Spinal cord (tissue), 10 donors: ENCODE data around the gene ANKRD28. TPM values are rescaled to one million over a fixed set of nuclear protein-coding genes. Genes with fewer than 3 reads are reported as not detected.
"Not testable (repeated sequence)": the region's sequence is repeated elsewhere in the genome, so short reads cannot be mapped to it uniquely, and the experiment has no call there.

Source experiments
- DNase-seq, 6 donors: peaks; one replicate each; pipeline versions ENCODE4 v3.0.0 to v3.0.0-alpha.2; 2013 to 2015; ENCODE audit warnings: low spot score in 6 of 6, low read depth in 4 of 6
- H3K27ac ChIP-seq: one replicate; pipeline ENCODE4 v1.5.1; 2013; ENCODE audit warnings: low read depth, low read length, control low read depth
- H3K27me3 ChIP-seq: one replicate; pipeline ENCODE4 v1.6.1; 2013; ENCODE audit warnings: low read length; ENCODE audit not compliant: control insufficient read depth, insufficient read depth
- H3K36me3 ChIP-seq: one replicate; pipeline ENCODE4 v1.6.1; 2013; ENCODE audit warnings: low read length; ENCODE audit not compliant: control insufficient read depth, insufficient read depth
- H3K4me1 ChIP-seq: one replicate; pipeline ENCODE4 v1.6.1; 2013; ENCODE audit warnings: low read length; ENCODE audit not compliant: control insufficient read depth, insufficient read depth
- H3K4me3 ChIP-seq: one replicate; pipeline ENCODE4 v1.5.1; 2013; ENCODE audit warnings: low read depth, low read length, control low read depth
- H3K9me3 ChIP-seq: one replicate; pipeline ENCODE4 v1.6.1; 2013; ENCODE audit warnings: low read length; ENCODE audit not compliant: control insufficient read depth, insufficient read depth
- whole genome bisulfite sequencing: methylation state at CpG from one replicate; pipeline ENCODE4 v1.1.5; 2013; ENCODE audit warnings: missing lambda C conversion rate; ENCODE audit not compliant: insufficient coverage; 5-methylcytosine and 5-hydroxymethylcytosine counted together
- polyA plus RNA-seq, 2 donors: library from polyadenylated mRNA; unstranded; fragments of 120-200 nt; gene quantifications; one replicate each; pipeline ENCODE4 v1.2.1, GENCODE V29; 2013; ENCODE audit not compliant: insufficient read length in 2 of 2
- total RNA-seq, 2 donors: library from RNA; depleted of rRNA in 1 of 2; stranded (reverse); fragments of 120-200 nt in 1 of 2; fragments of >200 nt in 1 of 2; gene quantifications; one replicate each; pipeline versions ENCODE4 v1.2.3 to v1.2.4, GENCODE V29; 2013 to 2014
- donor health status: healthy.

ANKRD28 gene
- total and polyA plus RNA-seq, 4 donors, result 37.8 to 89.3 (median 50.6) TPM

DNA sequence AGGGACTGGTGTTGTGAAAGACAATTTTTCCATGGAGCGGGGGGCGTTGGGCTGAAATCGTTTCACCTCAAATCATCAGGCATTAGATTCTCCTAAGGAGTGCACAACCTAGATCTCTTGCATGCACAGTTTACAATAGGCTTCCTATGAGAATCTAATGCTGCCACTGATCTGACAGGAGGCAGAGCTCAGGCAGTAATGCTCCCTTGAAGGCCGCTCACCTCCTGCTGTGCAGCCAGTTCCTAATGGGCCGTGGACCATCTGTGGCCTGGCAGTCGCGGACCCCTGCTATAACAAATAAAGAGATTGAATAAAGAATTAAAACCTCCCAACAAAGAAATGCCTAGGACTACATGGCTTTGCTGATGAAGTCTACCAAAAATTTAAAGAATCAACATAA, 25.3 kb upstream of the ANKRD28 start:
- 80% methylated on average over 2 of the region's 7 CpGs for WGBS
- DNase-seq, result peak in 1 of 6 donors; percentile 23
- Histone ChIP-seq H3K27me3 (no peaks in the 10 kb centered on the region), H3K4me3 (no peak overlapping the region), H3K4me1 (peaks cover 3% of the 10 kb centered on the region), H3K27ac (no peak overlapping the region), H3K36me3 (no peaks in the 10 kb centered on the region), H3K9me3 (no peaks in the 10 kb centered on the region)

DNA sequence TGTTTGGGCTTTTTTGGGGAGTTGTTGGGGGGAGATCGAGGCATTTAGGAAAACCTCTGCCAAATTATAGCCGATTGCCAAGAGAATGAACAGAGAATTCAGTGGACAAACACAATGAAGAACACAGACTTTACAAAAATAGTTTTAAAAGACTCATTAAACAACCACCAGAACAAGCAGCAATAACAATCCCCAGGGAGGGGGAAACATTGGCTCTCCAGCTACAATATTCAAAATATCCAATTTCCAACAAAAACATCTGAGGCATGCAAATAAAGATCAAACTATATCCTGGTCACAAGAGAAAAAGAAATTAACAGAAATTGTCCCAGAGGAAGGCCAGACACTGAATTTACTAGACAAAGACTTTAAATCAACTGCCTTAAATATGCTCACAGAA, 24.5 kb upstream of the ANKRD28 start:
- H3K4me3 ChIP-seq, result no peak overlapping the region
- DNase-seq, result no peak
- H3K4me1 ChIP-seq, result peaks cover 3% of the 10 kb centered on the region
- no peak overlapping the region for H3K27ac ChIP-seq
- H3K36me3 ChIP-seq, result no peaks in the 10 kb centered on the region
- no CpG with 5 or more reads among the region's 2 CpGs for WGBS
- H3K27me3 ChIP-seq, result no peaks in the 10 kb centered on the region
- H3K9me3 ChIP-seq, result no peaks in the 10 kb centered on the region

DNA sequence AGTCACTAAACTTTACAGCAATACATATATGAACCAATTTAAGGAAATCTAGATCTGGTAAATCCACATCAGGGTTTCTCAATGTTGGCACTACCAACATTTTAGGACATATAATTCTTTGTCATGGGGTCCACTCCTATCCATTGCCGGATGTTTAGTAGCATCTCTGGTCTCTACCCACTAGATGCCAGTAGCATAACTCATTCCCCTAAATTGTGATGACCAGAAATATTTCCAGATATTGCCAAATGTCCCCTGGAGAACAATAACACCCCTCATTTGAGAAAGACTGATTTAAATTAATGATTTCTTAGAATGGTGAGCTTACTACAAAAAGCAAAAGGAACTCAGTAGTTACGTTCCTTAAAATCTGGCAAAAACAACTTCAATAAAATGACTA, 23.1 kb upstream of the ANKRD28 start:
- 100% methylated on average over 1 of the region's 2 CpGs for WGBS
- H3K36me3 ChIP-seq, result no peaks in the 10 kb centered on the region
- peak in 1 of 6 donors; percentile 27 for DNase-seq

DNA sequence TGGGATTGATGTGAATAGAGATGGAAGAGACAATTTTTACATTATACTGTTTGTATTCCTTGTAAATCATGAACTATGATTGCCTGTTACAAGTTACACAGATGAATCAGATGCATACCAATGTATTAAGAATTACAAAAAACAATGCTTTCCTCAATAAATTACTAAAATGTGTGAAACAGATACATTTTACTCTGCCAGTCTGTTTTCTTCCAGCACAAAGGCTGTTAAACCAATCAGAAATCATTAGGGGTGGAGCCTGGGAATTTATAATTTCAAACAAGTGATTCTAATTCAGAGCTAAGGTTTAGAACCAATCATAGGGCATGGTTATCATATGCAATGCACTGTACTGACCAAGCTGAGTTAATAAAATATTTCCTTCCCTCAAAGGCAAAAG, 21.8 kb upstream of the ANKRD28 start:
- H3K9me3 ChIP-seq, result no peaks in the 10 kb centered on the region
- peaks cover 3% of the 10 kb centered on the region for H3K4me1 ChIP-seq
- no peak overlapping the region for H3K27ac ChIP-seq
- H3K4me3 ChIP-seq, result no peak overlapping the region
- no peaks in the 10 kb centered on the region for H3K27me3 ChIP-seq
- H3K36me3 ChIP-seq, result no peaks in the 10 kb centered on the region
- no peak for DNase-seq

More for the DNA sequence above, 23.1 kb upstream of the ANKRD28 start:
- H3K4me1 ChIP-seq, result peaks cover 3% of the 10 kb centered on the region
- no peak overlapping the region for H3K27ac ChIP-seq
- no peak overlapping the region for H3K4me3 ChIP-seq
- H3K9me3 ChIP-seq, result no peaks in the 10 kb centered on the region
- no peaks in the 10 kb centered on the region for H3K27me3 ChIP-seq

DNA sequence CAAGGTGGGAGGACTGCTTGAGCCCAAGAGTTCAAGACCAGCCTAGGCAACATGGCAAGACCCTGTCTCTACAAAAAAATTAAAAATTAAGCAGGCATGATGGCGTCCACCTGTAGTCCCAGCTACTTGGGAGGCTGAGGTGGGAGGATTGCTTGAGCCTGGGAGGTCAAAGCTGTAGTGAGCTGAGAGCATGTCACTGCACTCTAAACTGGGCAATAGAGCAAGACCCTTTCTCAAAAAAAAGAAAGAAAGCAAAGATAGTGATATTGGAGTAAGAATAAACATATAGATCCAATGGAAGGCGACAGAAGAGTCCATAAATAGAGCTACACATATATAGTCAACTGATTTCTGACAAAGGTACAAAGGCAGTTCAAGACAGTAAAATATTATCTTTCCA, 21.3 kb upstream of the ANKRD28 start:
- Histone ChIP-seq H3K9me3 (no peaks in the 10 kb centered on the region), H3K27ac (no peak overlapping the region), H3K36me3 (no peaks in the 10 kb centered on the region), H3K4me1 (peaks cover 3% of the 10 kb centered on the region), H3K4me3 (no peak overlapping the region), H3K27me3 (no peaks in the 10 kb centered on the region)
- DNase-seq, result no peak
- no CpG with 5 or more reads among the region's 2 CpGs for WGBS

DNA sequence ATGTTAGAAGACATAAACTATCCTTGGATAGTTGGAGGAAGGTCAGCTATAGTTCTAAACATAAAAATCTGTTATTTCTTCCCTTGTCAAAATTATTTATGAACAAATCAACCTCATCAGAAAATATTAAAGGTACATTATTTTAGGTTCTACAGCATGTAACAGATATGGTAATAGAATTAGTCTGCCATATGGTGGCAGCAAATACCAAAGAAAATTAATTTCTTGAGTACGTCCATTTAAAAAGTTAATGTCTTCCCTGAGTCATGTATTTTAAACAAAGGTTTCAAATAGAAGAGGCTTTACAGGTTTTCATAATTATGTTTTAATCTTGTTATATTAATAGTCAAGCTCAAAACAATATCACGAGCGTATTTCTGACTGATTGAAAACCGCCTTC, 17.9 kb upstream of the ANKRD28 start:
- H3K27me3 ChIP-seq, result no peaks in the 10 kb centered on the region
- no peak overlapping the region for H3K4me3 ChIP-seq
- no CpG with 5 or more reads among the region's 4 CpGs for WGBS
- H3K27ac ChIP-seq, result no peak overlapping the region
- H3K4me1 ChIP-seq, result no peaks in the 10 kb centered on the region
- H3K9me3 ChIP-seq, result no peaks in the 10 kb centered on the region
- no peaks in the 10 kb centered on the region for H3K36me3 ChIP-seq
- DNase-seq, result peak in 3 of 6 donors; percentile 33 to 89 (median 63)

DNA sequence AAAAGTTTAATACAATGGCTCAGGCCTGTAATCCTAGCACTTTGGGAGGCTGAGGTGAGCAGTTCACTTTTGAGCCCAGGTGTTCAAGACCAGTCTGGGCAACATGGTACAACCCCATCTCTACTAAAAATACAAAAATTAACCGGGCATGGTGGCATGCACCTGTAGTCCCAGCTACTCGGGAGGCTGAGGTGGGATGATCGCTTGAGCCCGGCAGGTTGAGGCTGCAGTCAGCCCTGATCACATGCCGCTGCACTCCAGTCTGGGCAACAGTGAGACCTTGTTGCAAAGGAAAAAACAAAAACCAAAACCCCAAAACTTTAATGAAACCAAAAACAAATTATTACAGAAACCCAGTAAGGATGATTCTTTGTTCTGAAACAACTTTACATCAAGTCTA, 15.3 kb upstream of the ANKRD28 start:
- WGBS, result 97% methylated on average over 4 of the region's 5 CpGs
- not testable (repeated sequence) for H3K27ac ChIP-seq, H3K27me3 ChIP-seq, H3K4me1 ChIP-seq, H3K4me3 ChIP-seq, H3K36me3 ChIP-seq, H3K9me3 ChIP-seq, DNase-seq

DNA sequence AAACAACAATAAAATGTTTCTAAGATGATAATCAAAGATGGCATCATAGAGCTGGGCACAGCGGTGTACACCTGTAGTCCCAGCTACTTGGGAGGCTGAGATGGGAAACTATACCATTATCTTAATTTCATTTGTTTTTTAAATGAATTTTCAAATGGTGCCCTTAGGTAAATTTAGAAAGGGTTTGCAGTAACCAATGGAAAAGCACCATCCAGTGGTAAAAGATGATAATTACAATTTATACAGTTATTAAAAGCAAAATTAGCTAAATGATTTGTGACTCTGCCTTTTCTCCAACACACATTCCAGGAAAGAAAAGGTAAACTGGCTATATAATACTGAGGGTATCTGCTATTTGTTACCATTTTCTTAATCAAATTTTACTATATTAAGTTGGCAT, 14.4 kb upstream of the ANKRD28 start:
- H3K4me3 ChIP-seq, result no peak overlapping the region
- no peaks in the 10 kb centered on the region for H3K36me3 ChIP-seq
- WGBS, result no CpG with 5 or more reads among the region's 1 CpG
- no peak overlapping the region for H3K27ac ChIP-seq
- H3K27me3 ChIP-seq, result no peaks in the 10 kb centered on the region
- no peaks in the 10 kb centered on the region for H3K4me1 ChIP-seq
- DNase-seq, result peak in 2 of 6 donors; percentile 29 to 40
- no peaks in the 10 kb centered on the region for H3K9me3 ChIP-seq

DNA sequence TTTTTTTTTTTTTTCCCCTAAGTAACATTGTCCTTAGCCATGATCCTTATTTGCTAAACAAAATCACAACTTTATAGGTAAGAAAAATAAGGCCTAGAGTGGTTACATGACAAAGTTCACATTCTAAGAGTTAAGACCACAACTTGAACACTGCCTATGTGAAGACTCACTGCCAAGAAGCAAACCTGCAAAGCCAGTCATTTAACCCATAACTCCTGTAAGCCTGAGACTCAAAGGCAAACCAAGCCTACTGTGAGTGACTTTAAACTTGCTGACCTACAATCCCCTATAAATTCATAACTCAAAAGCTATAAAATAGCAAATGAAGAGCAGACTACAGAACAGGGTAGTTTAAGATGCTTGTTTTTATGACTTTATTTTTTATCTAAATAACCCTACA, 12.9 kb upstream of the ANKRD28 start:
- Histone ChIP-seq H3K27ac (no peak overlapping the region), H3K36me3 (no peaks in the 10 kb centered on the region), H3K4me3 (no peak overlapping the region), H3K4me1 (no peaks in the 10 kb centered on the region), H3K9me3 (no peaks in the 10 kb centered on the region), H3K27me3 (no peaks in the 10 kb centered on the region)
- DNase-seq, result no peak

DNA sequence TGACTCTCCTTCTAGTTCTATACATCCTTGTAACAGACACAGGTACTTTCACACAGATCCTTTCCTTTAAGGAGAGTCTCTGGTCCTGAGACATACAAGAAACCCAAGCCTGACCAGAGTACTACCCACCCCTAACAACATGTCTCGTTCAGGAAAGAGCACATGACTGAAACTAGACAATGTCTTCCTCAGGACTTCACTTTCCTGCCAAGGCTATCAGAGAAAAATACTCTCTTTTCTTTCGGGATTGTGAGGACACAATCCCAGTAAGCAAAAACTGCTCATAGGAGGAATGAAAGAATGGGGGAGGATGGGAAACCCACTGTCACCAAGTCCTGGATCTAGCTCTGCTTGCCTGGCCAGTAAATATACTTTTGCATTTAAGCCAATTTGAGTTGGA, 11.5 kb upstream of the ANKRD28 start:
- 29% methylated on average over 1 of the region's 2 CpGs for WGBS
- H3K27me3 ChIP-seq, result no peaks in the 10 kb centered on the region
- H3K27ac ChIP-seq, result no peak overlapping the region
- no peak for DNase-seq
- H3K4me1 ChIP-seq, result no peaks in the 10 kb centered on the region
- H3K9me3 ChIP-seq, result no peaks in the 10 kb centered on the region
- H3K36me3 ChIP-seq, result no peaks in the 10 kb centered on the region
- H3K4me3 ChIP-seq, result no peak overlapping the region
